NB4 (cell line): ENCODE measurements around the gene HS6ST1.

ENCODE experiments used
- POLR2A ChIP-seq: IDR thresholded peaks from 2 replicates; pipeline ENCODE4 v1.6.1; 2011; ENCODE audit warnings: mild to moderate bottlenecking; ENCODE audit not compliant: insufficient read length; ENCODE audit errors: extremely low read depth
- TF ChIP-seq, protein P1 (sequence below): IDR thresholded peaks from one replicate; pipeline ENCODE4 v1.5.1; 2012; ENCODE audit warnings: low read depth, low read length

DNA sequence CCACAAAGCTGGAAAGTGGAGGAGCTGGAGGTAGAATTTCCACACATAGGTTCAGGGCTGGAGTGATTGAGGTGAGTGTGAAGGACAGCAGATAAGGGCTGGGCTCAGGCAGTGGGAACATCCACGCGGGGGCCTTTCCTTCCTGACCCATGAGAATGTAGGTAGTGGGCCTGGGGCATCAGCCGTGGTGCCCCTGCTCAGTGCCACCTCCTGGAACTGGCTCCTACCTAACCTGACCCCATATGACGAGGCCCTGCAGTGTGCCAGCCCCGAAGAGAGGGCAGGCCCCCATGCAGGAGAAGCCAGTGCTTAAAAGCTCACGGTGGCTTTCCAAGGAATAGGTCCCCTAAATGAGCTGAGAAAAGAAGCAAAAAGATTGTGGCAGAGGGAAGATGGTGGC lies 66.2 kb downstream of the HS6ST1 start:
- TF ChIP-seq, protein P1, sequence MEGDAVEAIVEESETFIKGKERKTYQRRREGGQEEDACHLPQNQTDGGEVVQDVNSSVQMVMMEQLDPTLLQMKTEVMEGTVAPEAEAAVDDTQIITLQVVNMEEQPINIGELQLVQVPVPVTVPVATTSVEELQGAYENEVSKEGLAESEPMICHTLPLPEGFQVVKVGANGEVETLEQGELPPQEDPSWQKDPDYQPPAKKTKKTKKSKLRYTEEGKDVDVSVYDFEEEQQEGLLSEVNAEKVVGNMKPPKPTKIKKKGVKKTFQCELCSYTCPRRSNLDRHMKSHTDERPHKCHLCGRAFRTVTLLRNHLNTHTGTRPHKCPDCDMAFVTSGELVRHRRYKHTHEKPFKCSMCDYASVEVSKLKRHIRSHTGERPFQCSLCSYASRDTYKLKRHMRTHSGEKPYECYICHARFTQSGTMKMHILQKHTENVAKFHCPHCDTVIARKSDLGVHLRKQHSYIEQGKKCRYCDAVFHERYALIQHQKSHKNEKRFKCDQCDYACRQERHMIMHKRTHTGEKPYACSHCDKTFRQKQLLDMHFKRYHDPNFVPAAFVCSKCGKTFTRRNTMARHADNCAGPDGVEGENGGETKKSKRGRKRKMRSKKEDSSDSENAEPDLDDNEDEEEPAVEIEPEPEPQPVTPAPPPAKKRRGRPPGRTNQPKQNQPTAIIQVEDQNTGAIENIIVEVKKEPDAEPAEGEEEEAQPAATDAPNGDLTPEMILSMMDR: no peak
- no peak for TF ChIP-seq POLR2A
